HG02970 (cell line): ENCODE results near the gene PBXIP1.

ENCODE experiments used
- ATAC-seq: cut with Tn5 transposase; IDR thresholded peaks from one replicate; pipeline ENCODE4 v1.9.1; 2021; ENCODE audit warnings: mild to moderate bottlenecking, moderate library complexity, moderate number of reproducible peaks; ENCODE audit not compliant: unreplicated experiment, low FRiP score

The PBXIP1 gene

GRCh38 chr1:154958681-154959425 lies 3.0 kb upstream of the PBXIP1 start:
- no peak for ATAC-seq

- no peak for ATAC-seq
Measured at GRCh38 chr1:154958036-154958435, 2.1 kb upstream of the PBXIP1 start.

GRCh38 chr1:154957091-154957657 lies 1.3 kb upstream of the PBXIP1 start:
- ATAC-seq: no peak

GRCh38 chr1:154956544-154956941 lies 644 bp upstream of the PBXIP1 start:
- ATAC-seq: no peak

- peak; percentile 46 for ATAC-seq
Measured at GRCh38 chr1:154955039-154955717, 721 bp downstream of the PBXIP1 start.

GRCh38 chr1:154954541-154954940 lies 1.4 kb downstream of the PBXIP1 start:
- ATAC-seq: no peak

GRCh38 chr1:154953611-154954038 lies 2.3 kb downstream of the PBXIP1 start:
- ATAC-seq: no peak

GRCh38 chr1:154952664-154953063 lies 3.2 kb downstream of the PBXIP1 start:
- no peak for ATAC-seq

- ATAC-seq: no peak
Measured at GRCh38 chr1:154951901-154952657, 3.8 kb downstream of the PBXIP1 start.

GRCh38 chr1:154948079-154948478 lies 7.8 kb downstream of the PBXIP1 start:
- ATAC-seq: no peak

GRCh38 chr1:154945962-154946850 lies 9.7 kb downstream of the PBXIP1 start:
- ATAC-seq: no peak

GRCh38 chr1:154945160-154945961 lies 10.5 kb downstream of the PBXIP1 start:
- no peak for ATAC-seq

- no peak for ATAC-seq
Measured at GRCh38 chr1:154944401-154945159, 11.3 kb downstream of the PBXIP1 start.

GRCh38 chr1:154943649-154944400 lies 12.1 kb downstream of the PBXIP1 start:
- ATAC-seq: no peak

GRCh38 chr1:154941333-154942013 lies 14.4 kb downstream of the PBXIP1 start:
- ATAC-seq: no peak

- ATAC-seq: no peak
Measured at GRCh38 chr1:154940651-154941194, 15.2 kb downstream of the PBXIP1 start.

- no peak for ATAC-seq
Measured at GRCh38 chr1:154940213-154940560, 15.7 kb downstream of the PBXIP1 start.
